HL-60/S4 treated with retinoic acid at 250 ng/mL for 4 days and 3 days (cell line): ENCODE results near the gene VAX1.
"Not testable (repeated sequence)": the region's sequence is repeated elsewhere in the genome, so short reads cannot be mapped to it uniquely, and the experiment has no call there.

ENCODE experiments used
- in situ Hi-C: fragments of 300-500 bp; cut with MboI; formaldehyde crosslinking; loops from 2 replicates; pipeline ENCODE4 v1.7.0; 2022; ENCODE audit warnings: low sequenced_read_pairs

VAX1 gene

GRCh38 chr10:117136391-117136975 lies 1.6 kb downstream of the VAX1 start:
- in situ Hi-C loops = no loop called here

- in situ Hi-C loops = no loop called here
These were observed 2.5 kb downstream of the VAX1 start for GRCh38 chr10:117135480-117136140.

GRCh38 chr10:117135026-117135372 lies 3.1 kb downstream of the VAX1 start:
- in situ Hi-C loops = no loop called here

GRCh38 chr10:117134306-117135025 lies 3.6 kb downstream of the VAX1 start:
- in situ Hi-C loops = no loop called here

DNA sequence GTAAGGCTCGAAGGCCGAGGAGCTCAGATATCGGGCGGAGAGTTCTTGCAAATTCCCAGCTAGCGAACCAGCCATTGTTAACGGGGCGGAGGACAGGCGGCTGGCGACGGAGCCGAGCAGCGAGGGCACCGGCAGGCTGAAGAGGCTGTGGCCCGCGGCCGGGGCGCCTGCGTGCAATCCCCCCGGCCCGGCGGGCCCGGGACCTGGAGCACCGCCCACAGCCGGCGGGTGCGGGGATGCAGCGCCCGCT lies 4.1 kb downstream of the VAX1 start:
- in situ Hi-C loops = no loop called here

- in situ Hi-C loops = no loop called here
These were observed 4.6 kb downstream of the VAX1 start for GRCh38 chr10:117133273-117134055.

- in situ Hi-C loops = no loop called here
These were observed 5.3 kb downstream of the VAX1 start for GRCh38 chr10:117132751-117133231.

GRCh38 chr10:117131376-117132327 lies 6.4 kb downstream of the VAX1 start:
- in situ Hi-C loops = no loop called here

- in situ Hi-C loops = no loop called here
These were observed 7.2 kb downstream of the VAX1 start for GRCh38 chr10:117130862-117131375.

DNA sequence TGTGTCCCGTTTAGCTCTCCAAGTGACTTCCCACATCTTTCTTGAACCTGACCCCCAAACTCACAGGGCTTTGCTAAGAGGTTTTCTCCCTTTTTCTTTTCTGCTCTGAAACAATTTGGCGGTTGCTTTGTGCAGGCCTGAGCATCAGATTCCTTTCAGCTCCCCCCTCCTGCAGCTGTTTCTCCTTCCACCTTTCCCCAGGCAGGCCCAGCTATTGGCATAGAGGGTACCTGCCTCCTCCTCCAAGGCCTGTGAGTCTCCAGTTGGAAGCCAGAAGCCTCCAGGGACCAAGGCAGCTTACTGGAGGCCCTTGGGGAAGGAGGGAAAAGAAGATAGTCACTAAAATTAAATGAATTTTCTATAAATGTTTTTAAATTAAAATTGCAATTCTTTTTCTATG lies 7.7 kb downstream of the VAX1 start:
- in situ Hi-C loops = no loop called here

DNA sequence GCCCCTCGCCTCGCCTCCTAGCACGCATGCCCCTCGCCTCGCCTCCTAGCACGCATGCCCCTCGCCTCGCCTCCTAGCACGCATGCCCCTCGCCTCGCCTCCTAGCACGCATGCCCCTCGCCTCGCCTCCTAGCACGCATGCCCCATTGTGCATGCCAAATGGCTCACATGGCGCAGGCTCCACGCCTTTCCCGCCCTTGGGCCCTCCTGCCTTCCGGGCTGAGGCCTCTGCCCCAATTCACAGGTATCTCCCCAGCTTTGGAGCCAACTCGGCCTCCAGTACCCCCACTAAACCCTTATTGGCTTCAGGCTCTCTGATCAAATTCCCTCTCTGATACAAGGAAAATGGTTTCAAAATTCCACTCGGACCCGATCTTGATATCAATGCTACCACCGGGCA lies 11.4 kb downstream of the VAX1 start:
- in situ Hi-C loops = not testable (repeated sequence)

GRCh38 chr10:117126034-117126433 lies 12.0 kb downstream of the VAX1 start:
- in situ Hi-C loops = no loop called here

GRCh38 chr10:117112220-117112619 lies 25.9 kb downstream of the VAX1 start:
- in situ Hi-C loops = no loop called here

GRCh38 chr10:117107238-117107637 lies 30.8 kb downstream of the VAX1 start:
- in situ Hi-C loops = no loop called here

DNA sequence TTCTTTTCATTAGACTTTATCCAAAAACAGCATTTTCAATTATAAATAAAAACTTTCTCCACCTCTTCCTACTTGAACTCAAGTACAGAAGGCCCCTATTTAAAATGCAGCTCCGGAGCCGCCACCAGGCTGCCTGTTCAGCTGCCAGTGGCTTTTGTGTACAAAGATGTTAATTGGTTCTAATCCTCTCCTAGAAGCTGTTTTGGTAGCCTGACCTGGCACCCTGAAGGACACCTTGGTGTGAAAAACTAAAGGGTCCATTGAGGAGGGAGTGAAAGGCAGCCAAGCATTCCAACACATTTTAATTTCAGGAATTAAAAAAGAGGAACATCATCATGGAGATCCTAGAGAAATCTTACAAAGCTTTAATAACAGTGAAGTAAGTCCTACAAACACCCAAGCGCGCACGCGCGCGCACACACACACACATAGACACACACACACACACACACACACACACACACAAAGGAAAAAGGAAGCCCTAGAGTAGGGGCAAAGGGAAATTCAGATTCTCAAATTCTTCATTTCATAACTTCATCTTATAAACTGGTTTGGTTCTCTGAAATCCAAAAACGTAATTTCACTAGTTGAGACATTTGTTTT lies 41.4 kb downstream of the VAX1 start:
- in situ Hi-C loops = no loop called here

- in situ Hi-C loops = no loop called here
These were observed 43.2 kb downstream of the VAX1 start for GRCh38 chr10:117094856-117095255.

DNA sequence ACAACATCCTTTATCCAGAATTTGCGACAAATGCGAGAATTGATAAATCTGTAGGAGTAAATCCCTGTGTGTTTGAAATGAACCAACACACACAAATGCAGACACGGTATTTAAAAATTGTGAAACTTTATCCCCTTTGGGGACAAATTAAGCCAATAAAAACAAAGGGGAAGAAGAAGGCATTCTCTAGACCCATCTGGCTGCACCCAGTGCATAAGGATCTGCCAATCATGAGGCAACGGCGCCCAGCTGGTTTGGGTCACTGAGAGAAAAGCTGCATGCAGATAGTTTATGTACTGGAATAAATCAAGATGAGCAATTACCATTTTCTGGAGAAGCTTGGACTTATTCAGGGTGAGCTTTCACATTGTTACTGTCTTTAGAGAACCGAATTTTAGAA lies 45.7 kb downstream of the VAX1 start:
- in situ Hi-C loops = no loop called here

- in situ Hi-C loops = no loop called here
These were observed 47.2 kb downstream of the VAX1 start for GRCh38 chr10:117090834-117091233.

GRCh38 chr10:117087521-117087920 lies 50.5 kb downstream of the VAX1 start:
- in situ Hi-C loops = no loop called here

GRCh38 chr10:117086546-117086945 lies 51.5 kb downstream of the VAX1 start:
- in situ Hi-C loops = no loop called here
